ENCODE measurements around the gene NOSIP.

DNA sequence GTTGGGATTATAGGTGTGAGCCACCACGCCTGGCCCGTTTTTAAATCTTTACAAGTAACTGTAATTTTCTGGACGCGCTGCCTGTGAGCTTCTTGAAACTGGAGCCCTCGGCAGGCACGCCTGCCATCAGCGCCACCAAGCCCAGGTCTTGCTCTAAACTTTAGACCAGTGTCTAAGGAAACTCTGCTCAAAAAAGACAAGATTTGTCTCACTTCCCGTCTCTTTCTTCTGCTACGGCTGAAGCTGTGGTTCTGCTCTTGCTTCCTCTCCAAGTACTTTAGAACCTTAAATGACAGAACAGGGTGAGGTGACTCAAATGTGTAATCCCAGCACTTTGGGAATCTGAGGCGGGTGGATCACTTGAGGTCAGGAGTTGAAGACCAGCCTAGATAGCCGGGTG is 27.6 kb downstream of the NOSIP start:
- TF ChIP-seq POLR2A (IDR thresholded peaks at IDR 0.05) (no peak), CTCF (IDR thresholded peaks at IDR 0.05) (no peak)

Measured in right lobe of liver (tissue), 4 donors.